ENCODE data around the gene RPS6KA3.

Gene RPS6KA3

DNA sequence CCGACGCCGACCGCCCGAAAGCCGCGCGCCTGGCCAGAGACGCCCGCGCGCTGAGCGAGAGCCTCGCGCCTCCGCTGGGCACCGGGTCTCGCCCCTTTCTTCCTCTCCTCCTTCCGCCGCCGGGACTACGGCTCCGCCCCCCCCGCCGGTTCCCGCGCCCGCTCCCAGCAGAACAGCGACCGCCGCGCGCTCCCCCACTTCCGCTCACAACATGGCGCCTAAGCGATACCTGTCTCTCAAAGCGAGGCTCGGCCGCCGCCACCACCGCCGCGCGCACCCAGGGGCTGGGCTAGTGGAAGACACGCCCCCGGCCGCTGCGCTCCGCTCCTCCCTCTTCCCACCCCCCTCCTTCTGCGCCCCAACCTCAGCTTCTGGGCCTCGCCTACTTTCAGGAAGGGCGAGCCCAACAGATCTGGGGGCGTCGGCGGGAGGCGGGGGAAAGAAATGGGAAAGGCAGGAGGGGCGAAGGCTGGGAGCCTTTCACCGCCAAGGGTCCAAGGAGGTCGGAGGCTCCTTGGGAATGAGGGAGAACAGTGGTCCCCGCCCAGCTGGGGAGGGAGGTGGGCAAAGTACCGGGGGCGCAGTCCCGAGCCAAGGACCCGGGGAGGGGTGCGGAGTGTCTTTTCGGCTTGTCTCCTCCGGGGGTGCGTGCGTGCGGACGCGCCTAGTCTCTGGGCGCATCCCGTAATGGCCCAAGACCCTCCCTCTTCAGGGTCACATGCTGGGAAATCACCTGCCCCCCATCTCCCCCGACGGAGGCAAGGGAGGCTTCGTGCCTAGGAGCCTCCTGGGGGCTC is at the start of gene RPS6KA3:
RPS6KA3 (minus strand) TSS at position 100 of the 797 bp plus-strand sequence. CDS start 277 bp downstream, outside the sequence.
- peak; percentile 43 to 63 for DNase-seq

DNA sequence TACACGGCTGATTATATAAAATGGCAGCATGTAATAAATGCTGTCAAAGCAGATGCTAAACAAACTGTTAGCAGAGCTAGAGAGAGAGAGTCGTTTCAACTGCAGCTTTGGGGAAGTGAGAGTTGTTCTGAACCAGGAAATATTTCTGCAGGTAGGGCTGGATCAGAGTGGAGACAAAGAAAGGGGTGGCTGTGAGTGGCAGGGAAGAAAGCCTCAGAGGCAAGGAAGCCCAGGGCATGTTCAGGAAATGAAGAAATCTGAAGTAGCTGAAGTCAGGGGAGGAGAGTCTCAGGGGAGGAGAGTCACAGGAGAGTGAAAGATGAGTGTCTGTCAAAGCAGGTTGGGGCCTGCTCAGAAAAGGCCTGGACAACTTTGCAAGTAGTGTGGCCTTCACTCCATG is 48.4 kb upstream of the RPS6KA3 start:
- no peak for DNase-seq

DNA sequence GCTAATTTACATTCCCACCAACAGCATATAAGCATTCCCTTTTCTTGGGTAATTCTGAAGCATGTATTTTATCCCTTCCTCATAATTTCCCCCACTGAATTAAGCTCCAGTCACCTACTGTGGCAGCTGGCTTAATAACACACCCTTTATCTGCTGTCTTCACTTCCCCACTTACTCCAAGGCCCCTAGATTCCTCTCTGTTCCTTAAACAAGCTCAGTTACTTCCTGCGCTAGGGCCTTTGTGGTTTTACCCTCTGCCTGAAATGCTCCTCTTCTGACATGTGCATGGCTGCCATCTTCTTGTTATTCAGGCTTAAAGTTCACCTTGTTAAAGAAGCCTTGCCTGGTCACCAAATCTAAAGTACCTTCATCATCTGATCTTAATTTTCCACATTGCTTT is 47.2 kb upstream of the RPS6KA3 start:
- no peak for DNase-seq

DNA sequence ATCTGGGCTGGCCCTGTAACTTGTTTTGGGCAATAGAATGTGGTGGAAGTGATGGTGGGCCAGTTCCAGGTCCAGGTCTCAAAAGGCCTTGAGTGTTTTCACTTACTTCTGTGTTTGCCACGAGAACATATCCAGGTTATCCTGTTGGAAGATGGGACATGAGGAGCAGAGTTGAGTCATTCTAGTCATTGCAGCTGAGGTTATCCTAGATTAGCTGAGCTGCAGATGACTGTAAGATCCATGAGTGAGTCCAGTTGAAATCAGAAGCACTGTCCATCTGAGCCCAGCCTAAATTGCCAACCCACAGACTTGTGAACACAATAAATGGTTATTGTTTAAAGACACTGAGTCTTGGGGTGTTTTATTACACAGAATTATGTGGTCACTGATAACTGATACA is 45.3 kb upstream of the RPS6KA3 start:
- no peak for DNase-seq

DNA sequence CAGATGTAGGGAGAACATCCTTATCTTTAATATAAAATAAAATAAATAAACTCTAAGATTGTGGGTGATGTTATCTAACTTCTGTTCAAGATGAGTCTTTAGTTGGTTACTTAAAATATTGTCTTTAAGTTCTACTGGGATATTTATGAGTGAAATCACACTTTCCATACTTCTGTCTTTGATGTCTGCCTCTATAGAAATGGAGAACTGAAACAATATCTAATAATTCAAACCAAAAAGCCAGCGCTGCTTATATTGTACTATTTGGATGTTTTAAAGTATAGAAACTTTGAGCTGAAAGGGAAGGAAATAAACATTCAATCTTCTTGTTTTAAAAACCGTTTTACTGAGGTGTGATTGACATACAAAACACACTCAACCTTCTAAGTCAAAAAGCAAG is 44.8 kb upstream of the RPS6KA3 start:
- no peak for DNase-seq

DNA sequence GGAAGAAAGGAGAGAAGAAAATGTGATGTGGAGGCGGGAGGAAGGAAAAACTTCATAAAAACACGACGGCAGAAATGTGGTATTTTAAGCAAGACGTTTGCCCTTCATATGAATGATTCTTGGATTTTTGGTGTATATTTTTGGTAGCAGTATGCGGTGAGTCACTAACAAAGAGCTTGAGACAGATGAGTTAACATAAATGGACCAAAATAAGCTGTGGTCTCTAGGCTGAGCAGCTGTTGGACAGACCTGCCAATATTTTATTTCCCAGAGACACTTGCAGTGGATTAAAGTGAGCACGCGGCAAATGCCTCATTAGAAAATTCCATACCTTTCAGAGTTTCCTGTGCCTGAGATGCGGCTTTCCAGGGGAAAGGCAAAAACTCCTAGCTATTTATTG is 43.1 kb upstream of the RPS6KA3 start:
- DNase-seq: no peak

DNA sequence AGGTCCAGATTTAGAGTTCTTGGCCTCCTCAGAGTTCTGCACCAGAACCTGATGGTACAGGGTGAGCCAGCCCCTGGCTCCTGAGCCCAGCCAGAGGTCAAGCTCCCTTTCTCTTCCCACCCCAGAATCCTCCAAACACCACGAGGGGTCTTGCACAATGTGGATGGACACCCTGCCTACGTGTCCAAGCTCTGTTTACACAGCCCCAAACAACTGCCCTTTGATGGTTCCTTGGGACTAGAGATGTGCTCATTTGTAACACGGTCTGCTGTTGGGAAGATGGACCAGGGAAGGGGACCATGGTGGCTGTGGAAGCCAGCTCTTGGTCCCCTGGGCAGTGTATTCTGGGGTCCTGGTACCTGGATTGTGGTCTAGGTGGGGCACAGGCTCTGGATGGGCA is 40.0 kb upstream of the RPS6KA3 start:
- DNase-seq: no peak

DNA sequence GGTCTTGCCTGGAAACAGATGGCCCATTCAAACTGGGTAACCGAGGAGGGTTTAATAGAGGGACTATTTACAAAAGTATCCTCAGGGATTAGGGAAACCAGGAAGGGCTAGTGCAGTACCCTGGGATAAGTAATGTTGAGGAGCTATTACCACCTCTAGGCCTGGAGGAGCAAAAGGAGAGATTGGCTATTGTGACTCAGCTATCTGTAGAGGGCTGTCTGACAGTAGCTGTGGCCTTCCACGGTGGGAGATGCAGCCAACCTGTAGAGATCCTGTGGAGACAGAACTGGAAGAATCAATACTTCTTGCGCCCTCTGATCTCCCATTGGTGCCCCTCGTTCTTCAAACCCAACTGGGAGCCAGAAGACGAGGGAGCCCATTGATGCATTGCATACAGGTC is 34.1 kb upstream of the RPS6KA3 start:
- DNase-seq: no peak

DNA sequence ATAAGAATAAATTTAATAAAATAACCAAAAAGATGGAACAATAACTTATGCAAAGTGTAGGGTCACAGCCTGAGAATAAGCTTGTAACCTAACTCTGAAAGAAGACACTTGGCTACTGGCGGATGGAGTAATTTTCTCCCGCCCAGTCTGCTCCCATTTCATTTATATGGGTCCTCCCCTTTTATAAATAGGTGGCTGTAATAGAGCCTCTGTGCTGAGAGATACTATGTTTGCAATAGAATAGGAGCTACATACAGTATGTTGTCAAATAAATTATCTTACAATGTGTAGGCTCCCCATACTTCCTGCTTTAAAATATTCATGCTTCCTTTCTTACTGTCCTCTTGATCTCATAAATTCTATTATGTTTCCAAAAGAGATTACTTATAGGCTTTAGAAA is 28.2 kb upstream of the RPS6KA3 start:
- no peak for DNase-seq

DNA sequence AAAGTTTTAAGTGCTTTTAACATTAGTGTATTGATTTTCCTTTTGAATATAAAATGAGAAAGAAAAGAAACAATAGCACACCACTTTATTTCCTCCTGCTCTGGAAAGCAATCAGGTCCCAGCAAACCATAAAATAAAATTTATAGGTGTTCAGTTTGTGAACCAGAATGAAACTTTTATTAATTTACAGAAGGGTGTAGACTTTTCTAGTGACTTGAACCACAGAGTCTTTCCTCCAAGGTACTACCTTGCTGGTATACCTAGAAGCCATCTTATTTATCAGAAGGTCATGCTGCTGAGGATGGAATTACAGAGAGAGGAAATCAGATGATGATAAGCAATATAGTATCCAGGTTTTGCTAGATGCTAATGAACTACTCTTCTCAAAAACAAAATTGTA is 27.6 kb upstream of the RPS6KA3 start:
- DNase-seq: no peak

DNA sequence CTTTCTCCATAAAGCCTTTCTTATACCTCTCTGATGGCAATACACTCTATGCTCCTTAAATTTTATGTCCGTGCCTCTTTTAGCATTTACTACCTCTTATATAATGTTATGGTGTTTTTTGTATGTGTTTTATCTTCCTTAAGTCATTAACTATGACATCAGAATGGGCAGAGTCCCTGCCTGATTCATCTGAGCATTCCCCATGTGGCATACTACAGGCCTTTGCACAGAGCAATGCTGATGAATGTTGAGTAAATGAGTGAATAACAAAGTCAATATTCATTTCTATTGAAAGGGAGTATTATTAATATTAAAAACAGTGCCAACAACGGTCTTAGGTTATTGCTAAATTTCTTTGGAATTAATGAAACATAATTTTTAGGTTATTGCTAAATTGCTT is 18.8 kb upstream of the RPS6KA3 start:
- DNase-seq: no peak

DNA sequence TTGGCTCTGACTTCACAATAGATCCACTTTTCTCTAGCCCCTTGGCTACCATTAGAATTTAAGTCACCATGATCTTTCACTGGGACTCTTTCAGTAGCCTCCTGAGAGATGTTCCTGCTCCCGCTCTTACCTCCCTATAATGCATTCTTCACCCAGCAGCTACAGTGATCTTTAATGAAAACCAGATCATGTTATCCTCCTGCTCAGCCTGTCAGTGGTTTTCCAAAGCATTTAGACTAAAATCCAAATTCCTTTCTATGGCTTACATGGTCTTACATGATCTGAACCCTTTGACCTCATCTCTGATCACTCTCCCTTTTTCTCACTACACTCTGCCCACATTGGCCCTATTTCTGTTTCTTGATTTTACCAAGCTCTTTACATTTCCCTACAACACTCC is 18.3 kb upstream of the RPS6KA3 start:
- no peak for DNase-seq

DNA sequence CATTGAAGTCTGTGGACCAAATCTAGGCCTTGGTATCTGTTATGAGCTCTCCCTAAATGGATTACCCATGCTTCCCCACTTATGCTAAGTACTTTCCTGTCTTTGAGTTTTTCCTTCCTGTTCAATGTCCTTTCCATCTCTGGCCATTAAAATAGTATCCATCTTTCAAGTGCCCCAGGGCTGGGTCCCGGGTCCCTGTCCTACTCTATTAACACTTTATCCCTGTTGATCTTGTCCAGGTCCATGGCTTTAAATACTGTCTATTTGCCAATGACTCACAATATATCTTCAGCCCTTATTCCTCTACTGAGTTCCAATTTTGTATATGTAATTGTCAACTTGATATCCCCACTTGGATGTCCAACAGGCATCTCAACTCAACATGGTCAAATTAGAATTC is 17.7 kb upstream of the RPS6KA3 start:
- no peak for DNase-seq

DNA sequence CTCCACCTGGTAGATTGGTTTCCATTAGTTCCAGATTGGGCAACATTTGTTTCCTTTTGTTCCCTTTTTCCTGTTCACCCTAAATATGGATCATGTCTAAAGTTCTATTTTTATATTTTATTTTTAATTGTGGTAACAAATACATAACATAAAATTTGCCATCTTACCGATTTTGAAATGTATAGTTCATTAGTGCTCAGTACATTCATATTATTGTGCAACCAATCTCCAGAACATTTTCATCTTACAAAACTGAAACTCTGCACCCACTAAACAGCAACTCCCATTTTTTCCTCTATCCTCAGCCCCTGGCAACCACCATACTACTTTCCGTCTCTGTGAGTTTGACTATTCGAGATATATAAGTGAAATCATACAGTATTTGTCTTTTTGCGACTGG is 14.2 kb upstream of the RPS6KA3 start:
- DNase-seq: no peak

DNA sequence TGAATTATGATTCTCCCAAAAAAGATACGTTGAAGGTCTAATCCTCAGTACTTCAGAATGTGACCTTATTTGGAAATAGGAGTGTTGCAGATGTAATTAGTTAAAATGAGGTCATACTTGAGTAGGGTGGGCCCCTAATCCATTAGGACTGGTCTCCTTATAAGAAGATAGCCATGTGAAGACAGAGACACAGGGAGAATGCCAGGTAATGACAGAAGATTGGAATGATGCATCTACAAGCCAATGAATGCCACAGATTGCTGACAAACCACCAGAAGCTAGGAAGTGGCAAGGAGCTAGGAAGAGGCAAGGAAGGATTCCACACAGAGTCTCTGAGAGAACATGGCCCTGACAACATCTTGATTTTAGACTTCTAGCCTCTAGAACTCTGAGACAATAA is 7.4 kb upstream of the RPS6KA3 start:
- no peak for DNase-seq

DNA sequence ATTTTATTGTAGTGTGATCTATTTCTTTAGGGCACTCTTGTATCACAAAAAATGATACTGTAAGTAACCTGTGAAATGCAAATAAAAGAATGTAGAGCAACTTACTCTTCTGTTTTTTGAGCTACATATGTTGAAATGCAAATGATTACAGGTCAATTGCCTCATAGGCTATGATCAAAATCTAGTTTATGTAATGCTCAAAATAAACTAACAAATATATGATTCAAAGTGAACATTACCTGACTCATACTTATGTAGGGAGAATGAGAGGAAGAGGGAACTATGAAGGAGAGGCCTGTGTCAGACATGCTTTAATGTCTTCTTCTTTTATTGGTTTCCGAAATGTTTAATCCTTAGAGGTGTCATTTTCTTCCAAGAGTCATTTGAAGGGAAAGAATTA is 5.0 kb upstream of the RPS6KA3 start:
- DNase-seq: no peak

DNA sequence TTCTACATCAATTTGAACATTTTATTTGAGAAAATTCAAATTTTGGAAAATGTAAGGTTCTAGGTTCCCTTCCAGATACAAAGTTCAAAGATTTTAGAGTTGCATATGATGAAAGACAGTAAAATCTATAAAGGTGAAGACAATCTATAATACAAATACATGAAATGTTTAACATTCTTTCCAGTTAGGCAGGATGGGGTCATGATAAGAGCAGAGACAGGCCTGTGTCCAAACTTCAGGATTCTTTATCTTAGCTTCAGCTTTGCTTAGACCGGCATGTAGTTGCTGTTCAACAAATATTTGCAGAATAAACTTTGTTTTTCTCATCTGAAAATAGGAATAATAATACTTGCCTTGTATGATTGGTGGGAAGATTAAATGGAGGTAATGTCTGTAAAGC is 4.5 kb upstream of the RPS6KA3 start:
- no peak for DNase-seq

DNA sequence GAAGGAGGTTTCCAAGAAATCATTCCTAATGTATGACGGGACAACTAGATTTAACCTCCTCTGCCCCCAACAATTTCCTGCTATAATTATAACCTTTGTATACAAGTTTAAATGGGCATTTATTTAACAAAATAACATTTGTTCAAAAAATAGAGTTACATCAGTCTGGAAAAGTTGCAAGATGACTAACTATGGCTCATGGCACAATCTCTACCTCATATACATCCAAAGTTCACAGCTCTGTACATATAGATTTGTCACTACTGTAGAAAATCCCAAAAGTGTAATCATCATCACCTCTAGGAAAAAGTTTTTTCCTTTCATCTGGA is 3.8 kb upstream of the RPS6KA3 start:
- no peak for DNase-seq

DNA sequence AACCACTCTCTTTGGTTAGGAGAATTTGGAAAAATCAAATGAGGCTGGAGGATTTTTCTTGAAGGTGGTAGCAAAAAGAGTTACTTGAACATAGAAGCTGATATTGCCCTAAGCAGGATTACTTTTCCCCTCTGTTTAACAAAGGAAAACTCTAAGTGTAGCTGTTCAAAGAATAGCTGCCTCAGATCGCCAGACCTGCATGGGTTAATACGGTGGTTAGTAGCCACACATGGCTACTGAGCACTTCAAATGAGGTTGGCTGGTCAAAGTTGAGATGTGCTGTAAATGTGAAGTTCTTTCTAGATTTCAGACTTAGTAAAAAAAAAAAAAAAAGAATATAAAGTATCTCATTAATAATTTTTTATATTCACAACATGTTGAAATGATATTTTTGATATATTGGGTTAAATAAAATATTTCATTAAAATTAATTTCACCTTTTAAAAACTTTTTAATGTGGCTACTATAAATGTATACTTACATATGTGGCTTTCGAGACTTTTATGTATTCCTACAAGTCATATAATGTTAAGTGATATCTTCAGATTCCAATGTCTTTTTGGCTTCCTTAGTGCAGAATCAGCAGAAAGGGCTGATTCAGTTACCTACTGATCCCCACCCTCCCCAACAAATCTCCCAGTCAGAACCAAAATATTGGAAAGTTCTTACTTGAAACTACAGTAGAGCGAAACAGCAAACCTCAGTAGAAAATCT is 3.3 kb upstream of the RPS6KA3 start:
- no peak for DNase-seq

DNA sequence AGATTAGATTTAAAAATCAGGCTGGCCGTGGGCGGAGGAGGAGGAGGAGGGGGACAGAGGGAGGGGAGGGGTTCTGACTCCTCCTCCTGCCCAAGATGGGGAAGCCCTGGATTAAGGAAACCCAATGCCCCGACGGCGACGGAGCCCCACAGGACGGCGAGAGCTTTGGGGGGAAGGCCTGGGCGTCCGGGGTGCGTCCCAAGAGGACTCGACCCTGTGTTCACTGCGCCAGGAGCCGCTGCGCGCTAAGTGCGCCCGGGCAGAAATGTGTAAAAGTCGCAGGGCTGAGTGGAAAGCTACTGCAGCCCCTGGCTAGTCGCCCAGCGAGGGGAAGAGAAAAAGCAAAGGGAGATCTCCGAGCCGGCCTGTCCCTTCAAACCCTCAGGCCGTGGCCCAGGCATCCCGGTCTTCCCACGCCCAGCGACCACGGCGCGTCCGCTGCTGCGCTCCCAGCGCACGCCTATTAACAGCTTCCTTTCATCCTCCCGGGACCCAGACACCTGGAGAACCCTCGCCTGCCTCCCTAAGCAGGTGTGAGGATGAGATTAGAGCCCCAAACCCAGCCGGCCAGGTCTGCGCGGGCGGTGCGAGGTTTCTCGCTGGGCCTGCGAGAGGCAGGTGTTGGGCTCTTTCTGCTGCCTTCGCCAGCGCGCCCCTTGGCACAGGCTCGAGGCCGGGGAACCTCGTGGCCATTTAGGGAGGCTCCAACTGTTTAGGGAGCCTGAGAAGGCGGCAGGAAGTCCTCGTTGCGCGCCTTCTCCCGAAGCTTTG is 1.4 kb upstream of the RPS6KA3 start:
- no peak for DNase-seq

DNA sequence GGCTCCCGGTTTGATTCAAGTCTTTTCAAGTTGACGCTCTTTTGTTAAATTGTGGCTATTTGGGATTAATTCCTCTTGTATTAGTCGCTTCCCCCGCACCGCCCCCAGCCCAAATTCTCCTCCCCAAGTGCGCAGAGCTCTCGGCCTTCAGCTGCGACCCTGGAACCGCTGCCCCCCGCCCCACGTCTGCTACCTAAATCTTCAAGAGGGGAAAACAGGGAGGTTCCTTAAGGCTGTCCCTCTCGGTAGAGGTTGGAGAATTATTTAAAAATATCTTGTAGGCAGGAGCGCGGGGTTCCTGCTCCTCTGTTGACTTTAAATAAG is 860 bp upstream of the RPS6KA3 start:
- DNase-seq: no peak

DNA sequence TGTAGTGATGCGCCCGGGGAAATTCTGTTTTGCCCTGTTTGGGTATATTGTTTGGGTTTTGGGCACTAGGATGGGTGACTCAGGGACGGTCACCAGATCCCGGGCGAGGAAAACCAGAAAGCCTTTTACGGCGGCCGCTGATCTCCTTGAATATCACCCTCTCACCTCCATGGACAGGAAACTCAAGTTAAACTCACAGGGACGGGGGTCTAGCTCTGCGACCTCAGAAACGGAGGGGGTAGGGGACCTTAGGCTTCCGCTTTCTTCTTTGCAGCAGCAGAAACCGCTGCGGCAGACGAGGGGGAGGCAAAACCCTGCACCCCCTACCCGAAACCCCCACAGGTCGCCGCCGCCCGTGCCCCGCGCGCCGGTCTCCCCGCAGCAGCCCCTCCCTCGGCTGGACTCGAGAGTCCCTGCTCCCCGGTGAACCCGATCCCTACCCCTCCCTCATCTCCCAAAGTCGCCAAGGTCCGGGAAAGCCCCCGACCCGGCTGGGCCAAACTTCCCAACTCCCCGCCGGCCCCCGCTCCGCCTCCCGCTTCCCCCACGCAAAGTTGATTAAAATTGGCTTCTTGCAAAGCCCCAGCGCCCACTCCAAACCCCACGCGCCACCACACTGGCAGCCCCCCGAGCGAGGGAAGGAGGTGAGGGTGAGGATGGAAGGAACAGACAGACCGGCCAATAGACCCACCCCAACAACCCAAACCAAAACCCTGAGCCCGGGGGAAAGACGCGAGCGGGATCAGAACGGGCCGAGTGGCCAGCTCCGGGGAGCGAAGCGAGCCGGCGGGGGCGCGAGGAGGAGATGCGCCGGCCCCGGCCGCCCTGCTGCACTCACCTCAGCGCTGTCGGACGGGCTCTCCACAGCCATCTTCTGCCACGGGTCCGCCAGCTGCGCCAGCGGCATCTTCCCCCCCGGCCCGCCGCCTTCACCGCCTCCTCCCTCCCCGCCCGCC is 705 bp downstream of the RPS6KA3 start:
- no peak for DNase-seq

DNA sequence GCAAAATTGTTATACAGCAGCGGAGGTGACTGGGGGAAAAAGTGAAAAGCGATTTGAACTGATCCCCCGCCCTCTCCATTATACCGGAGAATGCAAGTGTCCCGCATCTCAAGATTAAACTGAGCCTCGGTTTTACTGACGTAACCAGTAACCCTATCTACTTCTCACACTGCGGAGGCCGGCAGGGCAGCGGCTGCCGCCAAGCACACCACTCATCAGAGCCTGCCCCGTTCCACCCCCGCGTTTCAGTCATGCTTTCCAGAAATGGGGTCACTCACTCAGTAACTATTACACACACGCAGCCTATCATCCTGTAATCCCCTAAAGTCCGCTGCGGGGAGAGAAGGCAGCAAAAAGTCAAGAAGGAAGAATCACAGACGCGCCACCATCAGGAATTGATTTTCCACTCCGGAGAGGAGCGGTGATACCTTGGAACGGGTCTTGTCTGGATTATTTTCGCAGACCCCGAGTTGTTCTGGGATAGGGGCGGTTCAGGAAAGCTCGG is 1.4 kb downstream of the RPS6KA3 start:
- peak; percentile 11 to 20 for DNase-seq
